ENCODE results near the gene ZNF536.

GRCh38 chr19:30442674-30443073 lies 70.5 kb downstream of the ZNF536 start:
- TF ChIP-seq, protein P1, sequence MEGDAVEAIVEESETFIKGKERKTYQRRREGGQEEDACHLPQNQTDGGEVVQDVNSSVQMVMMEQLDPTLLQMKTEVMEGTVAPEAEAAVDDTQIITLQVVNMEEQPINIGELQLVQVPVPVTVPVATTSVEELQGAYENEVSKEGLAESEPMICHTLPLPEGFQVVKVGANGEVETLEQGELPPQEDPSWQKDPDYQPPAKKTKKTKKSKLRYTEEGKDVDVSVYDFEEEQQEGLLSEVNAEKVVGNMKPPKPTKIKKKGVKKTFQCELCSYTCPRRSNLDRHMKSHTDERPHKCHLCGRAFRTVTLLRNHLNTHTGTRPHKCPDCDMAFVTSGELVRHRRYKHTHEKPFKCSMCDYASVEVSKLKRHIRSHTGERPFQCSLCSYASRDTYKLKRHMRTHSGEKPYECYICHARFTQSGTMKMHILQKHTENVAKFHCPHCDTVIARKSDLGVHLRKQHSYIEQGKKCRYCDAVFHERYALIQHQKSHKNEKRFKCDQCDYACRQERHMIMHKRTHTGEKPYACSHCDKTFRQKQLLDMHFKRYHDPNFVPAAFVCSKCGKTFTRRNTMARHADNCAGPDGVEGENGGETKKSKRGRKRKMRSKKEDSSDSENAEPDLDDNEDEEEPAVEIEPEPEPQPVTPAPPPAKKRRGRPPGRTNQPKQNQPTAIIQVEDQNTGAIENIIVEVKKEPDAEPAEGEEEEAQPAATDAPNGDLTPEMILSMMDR (IDR thresholded peaks at IDR 0.05): no peak
- no peak for TF ChIP-seq POLR2A (IDR thresholded peaks at IDR 0.05)

Measured in right lobe of liver (tissue), 4 donors.